K562 (cell line): ENCODE results near the gene FMN2. TPM values are rescaled to one million over a fixed set of nuclear protein-coding genes. Genes with fewer than 3 reads are reported as not detected.

Experiments
- ATAC-seq: fragments of 200-7000 bp; cut with Tn5 transposase; 3 replicates; pipeline ENCODE4 v1.9.1; 2020; ENCODE audit warnings: moderate library complexity
- BruUV-seq: library from RNA; stranded (reverse); fragments of 400-500 nt; replicated peaks from 2 replicates; lab custom pipeline; 2021; lab: Mats Ljungman, UMichigan
- CTCF ChIA-PET: fragments of 300-600 bp; formaldehyde crosslinking; extraction: SDS; loops from one replicate; lab custom pipeline; 2021; ENCODE audit warnings: low intra/inter-chr PET ratio; lab: Yijun Ruan, JAX
- POLR2A ChIA-PET: fragments of 300-600, 350-650 bp; sonication (Branson Sonifier 250); formaldehyde crosslinking; extraction: SDS; loops from one replicate; lab custom pipeline; 2021; ENCODE audit warnings: antibody characterized with exemption, inconsistent platforms; lab: Yijun Ruan, JAX
- DNase-seq, 4 experiments: peaks; one replicate each; pipeline versions ENCODE4 v3.0.0 to v3.0.0-alpha.2; 2011 to 2018; ENCODE audit warnings: low spot score in 3 of 4, mixed read lengths in 3 of 4; ENCODE audit errors: extremely low read depth in 1 of 4
- FAIRE-seq: peaks from 2 replicates; lab custom pipeline; 2011; peaks lifted over from hg19 to GRCh38; lab: Jason Lieb, UNC
- H2AFZ ChIP-seq: 2 replicates; pipeline ENCODE4 v1.6.0; 2011; ENCODE audit warnings: low read depth, low read length, control low read depth, inconsistent platforms
- H3K27ac ChIP-seq: fragments of 200-600 bp; 3 replicates; pipeline ENCODE4 v1.8.0; 2011; ENCODE audit warnings: low read depth, mild to moderate bottlenecking, control low read depth, inconsistent platforms, low read length, moderate library complexity, mixed read lengths; ENCODE audit errors: extremely low read depth
- H3K27me3 ChIP-seq, 2 experiments: fragments of 300-600 bp in 1 of 2; 2 replicates in 1 of 2; 3 replicates in 1 of 2; pipeline versions ENCODE4 v1.6.0 to v1.8.0; 2011; ENCODE audit warnings: inconsistent platforms in 2 of 2, low read length in 2 of 2, mild to moderate bottlenecking in 1 of 2, mixed read lengths in 1 of 2, moderate library complexity in 1 of 2; ENCODE audit not compliant: control insufficient read depth in 2 of 2, insufficient read depth in 2 of 2
- H3K36me3 ChIP-seq: fragments of 300-600 bp; 3 replicates; pipeline ENCODE4 v1.8.0; 2011; ENCODE audit warnings: mild to moderate bottlenecking, low read length, inconsistent platforms; ENCODE audit not compliant: control insufficient read depth, insufficient read depth
- H3K4me1 ChIP-seq, 2 experiments: fragments of 200-600 bp in 1 of 2; replicated peaks in 1 of 2; 2 replicates in 1 of 2; 3 replicates in 1 of 2; pipeline versions ENCODE4 v1.5.1 to v1.8.0; 2011; ENCODE audit warnings: inconsistent platforms in 2 of 2, low read length in 2 of 2, mild to moderate bottlenecking in 1 of 2, mixed read lengths in 1 of 2, moderate library complexity in 1 of 2; ENCODE audit not compliant: control insufficient read depth in 2 of 2, insufficient read depth in 2 of 2
- H3K4me2 ChIP-seq: 2 replicates; pipeline ENCODE4 v1.6.1; 2011; ENCODE audit warnings: low read length, control low read depth, inconsistent platforms, mixed read lengths; ENCODE audit not compliant: insufficient read depth
- H3K4me3 ChIP-seq: fragments of 200-600 bp; sonication (generic), shearing (Covaris generic); 2 replicates; pipeline ENCODE4 v1.5.1; 2016; ENCODE audit warnings: control low read depth, inconsistent platforms
- H3K79me2 ChIP-seq: fragments of 200-600 bp; 3 replicates; pipeline ENCODE4 v1.8.0; 2011; ENCODE audit warnings: low read length, inconsistent platforms; ENCODE audit not compliant: control insufficient read depth, insufficient read depth
- H3K9ac ChIP-seq, 2 experiments: 2 replicates each; pipeline versions ENCODE4 v1.6.0 to v1.6.1; 2011; ENCODE audit warnings: low read depth in 2 of 2, low read length in 2 of 2, control low read depth in 1 of 2, inconsistent platforms in 1 of 2, mild to moderate bottlenecking in 1 of 2, mixed read lengths in 1 of 2; ENCODE audit not compliant: insufficient read depth in 1 of 2
- H3K9me1 ChIP-seq: one replicate; pipeline ENCODE4 v1.6.0; 2011; ENCODE audit warnings: inconsistent platforms, mild to moderate bottlenecking, low read length, moderate library complexity; ENCODE audit not compliant: control insufficient read depth, insufficient read depth
- H3K9me3 ChIP-seq: replicated peaks from 2 replicates; pipeline ENCODE4 v1.5.1; 2011; ENCODE audit warnings: low read depth, low read length, inconsistent platforms; ENCODE audit not compliant: control insufficient read depth, insufficient read depth
- H4K20me1 ChIP-seq: replicated peaks from 2 replicates; pipeline ENCODE4 v1.6.1; 2011; ENCODE audit warnings: low read length, inconsistent platforms, mixed read lengths; ENCODE audit not compliant: control insufficient read depth, insufficient read depth
- ARHGAP35 ChIP-seq: fragments of 450-650 bp; IDR thresholded peaks from 2 replicates; pipeline ENCODE4 v1.6.1; 2018; ENCODE audit not compliant: partially characterized antibody
- ERF ChIP-seq: fragments of 450-650 bp; formaldehyde crosslinking; IDR thresholded peaks from 2 replicates; pipeline ENCODE4 v1.4.0; 2020; ENCODE audit warnings: mild to moderate bottlenecking, mixed read lengths
- ESRRB ChIP-seq: fragments of 250-450 bp; sonication (Bioruptor Pico); IDR thresholded peaks from 2 replicates; pipeline ENCODE4 v1.5.0; 2020; ENCODE audit warnings: mild to moderate bottlenecking, moderate library complexity, borderline replicate concordance
- ETS2 ChIP-seq: IDR thresholded peaks from 2 replicates; pipeline ENCODE4 v1.6.1; 2016; ENCODE audit warnings: borderline replicate concordance, missing genetic modification characterization, mild to moderate bottlenecking, moderate library complexity, missing compliant biosample characterization; ENCODE audit not compliant: poor library complexity, severe bottlenecking
- SIX5 ChIP-seq, 2 experiments: IDR thresholded peaks; 2 replicates each; pipeline ENCODE4 v1.6.1; 2011; ENCODE audit warnings: low read length in 2 of 2, borderline replicate concordance in 1 of 2, low read depth in 1 of 2, mild to moderate bottlenecking in 1 of 2, moderate library complexity in 1 of 2; ENCODE audit not compliant: insufficient read depth in 1 of 2
- UBTF ChIP-seq, 2 experiments: IDR thresholded peaks; 2 replicates each; pipeline ENCODE4 v1.6.1; 2012; ENCODE audit warnings: improper control_type of control experiment in 2 of 2, low read depth in 2 of 2, low read length in 2 of 2, borderline replicate concordance in 1 of 2
- ZSCAN29 ChIP-seq: fragments of 450-650 bp; IDR thresholded peaks from 2 replicates; pipeline ENCODE4 v1.6.1; 2017
- WGBS: fragments of 100-300 bp; shearing (Covaris generic); methylation state at CpG from one replicate; pipeline ENCODE4 v1.1.6; 2016; ENCODE audit warnings: low coverage, mixed read lengths; ENCODE audit not compliant: insufficient coverage; ENCODE audit errors: missing lambda C conversion rate; 5-methylcytosine and 5-hydroxymethylcytosine counted together
- in situ Hi-C: fragments of 300-500 bp; cut with MboI; formaldehyde crosslinking; loops from 4 replicates; pipeline ENCODE4 v1.15.0; 2018; ENCODE audit warnings: inconsistent platforms, mixed read lengths
- intact Hi-C: fragments of 100-400 bp; cut with micrococcal nuclease; formaldehyde crosslinking; loops from 2 replicates; pipeline ENCODE4 v1.14.2; 2022
- polyA plus RNA-seq, 8 experiments: library from polyadenylated mRNA; depleted of rRNA in 4 of 8; stranded (reverse) in 5 of 8; unstranded in 3 of 8; fragments of >200 nt; fragmentation: Nextera tagmentation in 2 of 8; fragmentation: Illumina TruSeq in 1 of 8; extraction: Ambion mirVana in 2 of 8; extraction: Trizol in 1 of 8; gene quantifications; 2 replicates each; pipeline versions ENCODE4 v1.2.1 to v1.2.3, GENCODE V29; 2011 to 2014; ENCODE audit warnings: inconsistent platforms in 1 of 8, missing spikeins in 1 of 8
- total RNA-seq, 7 experiments: library from RNA; depleted of rRNA in 6 of 7; stranded (reverse); fragments of >200 nt in 6 of 7; fragmentation: Illumina TruSeq in 2 of 7; extraction: Trizol in 2 of 7; gene quantifications; 2 replicates each; pipeline versions ENCODE4 v1.2.1 to v1.2.3, GENCODE V29; 2011 to 2021; ENCODE audit warnings: low replicate concordance in 1 of 7
- TF ChIP-seq, protein P1 (sequence below): fragments of 450-650 bp; IDR thresholded peaks from 2 replicates; pipeline ENCODE4 v1.7.0; 2016; ENCODE audit warnings: borderline replicate concordance

Gene FMN2
- total and polyA plus RNA-seq, 9 of the 15 experiments (the other 6 are each of a cell fraction or from before 2014, with no cell fraction given), result 0.15 to 0.45 (median 0.16) TPM; not detected in 3

GRCh38 chr1:240201931-240202330, 110.2 kb downstream of the FMN2 start:
- no peak overlapping the region for H3K4me2 ChIP-seq
- no peaks in the 10 kb centered on the region for H3K4me1 ChIP-seq
- no TSS peak for BruUV-seq
- no peaks in the 10 kb centered on the region for H3K9me1 ChIP-seq
- CTCF ChIA-PET, result no interaction called here
- H3K9ac ChIP-seq, result no peak overlapping the region
- no peaks in the 10 kb centered on the region for H3K79me2 ChIP-seq
- intact Hi-C loops (no loop called here), in situ Hi-C loops (no loop called here)
- H3K27ac ChIP-seq, result no peak overlapping the region
- FAIRE-seq (no peak), DNase-seq (no peak), ATAC-seq (no peak)
- no peak overlapping the region for H2AFZ ChIP-seq
- H3K27me3 ChIP-seq, result no peaks in the 10 kb centered on the region
- no peak overlapping the region for H3K4me3 ChIP-seq
- no peaks in the 10 kb centered on the region; the same call in 1 of the 2 replicates for H3K9me3 ChIP-seq
- no peaks in the 10 kb centered on the region for H3K36me3 ChIP-seq
- 3% methylated on average over 4 of the region's 4 CpGs for WGBS
- H4K20me1 ChIP-seq, result no peaks in the 10 kb centered on the region
- POLR2A ChIA-PET, result no interaction called here
- TF ChIP-seq ERF (no peak), UBTF (IDR thresholded peaks at IDR 0.05; ENCODE audit: borderline replicate concordance in 1 of 2, low read depth in 2 of 2, low read length in 2 of 2) (no peak), ZSCAN29 (no peak), ETS2 (no peak), ESRRB (CRISPR knock-in tag) (no peak), SIX5 (IDR thresholded peaks at IDR 0.05; ENCODE audit: borderline replicate concordance in 1 of 2, insufficient read depth in 1 of 2, low read depth in 1 of 2, low read length in 2 of 2) (no peak), ARHGAP35 (no peak)
- TF ChIP-seq, protein P1, sequence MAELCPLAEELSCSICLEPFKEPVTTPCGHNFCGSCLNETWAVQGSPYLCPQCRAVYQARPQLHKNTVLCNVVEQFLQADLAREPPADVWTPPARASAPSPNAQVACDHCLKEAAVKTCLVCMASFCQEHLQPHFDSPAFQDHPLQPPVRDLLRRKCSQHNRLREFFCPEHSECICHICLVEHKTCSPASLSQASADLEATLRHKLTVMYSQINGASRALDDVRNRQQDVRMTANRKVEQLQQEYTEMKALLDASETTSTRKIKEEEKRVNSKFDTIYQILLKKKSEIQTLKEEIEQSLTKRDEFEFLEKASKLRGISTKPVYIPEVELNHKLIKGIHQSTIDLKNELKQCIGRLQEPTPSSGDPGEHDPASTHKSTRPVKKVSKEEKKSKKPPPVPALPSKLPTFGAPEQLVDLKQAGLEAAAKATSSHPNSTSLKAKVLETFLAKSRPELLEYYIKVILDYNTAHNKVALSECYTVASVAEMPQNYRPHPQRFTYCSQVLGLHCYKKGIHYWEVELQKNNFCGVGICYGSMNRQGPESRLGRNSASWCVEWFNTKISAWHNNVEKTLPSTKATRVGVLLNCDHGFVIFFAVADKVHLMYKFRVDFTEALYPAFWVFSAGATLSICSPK, result no peak
